Activated CD8-positive, alpha-beta memory T cell treated with anti-CD3 and anti-CD28 coated beads for 36 hours (primary cell): ENCODE measurements around the gene SLC6A1. TPM values are rescaled to one million over a fixed set of nuclear protein-coding genes. Genes with fewer than 3 reads are reported as not detected.
"Not testable (repeated sequence)": the region's sequence is repeated elsewhere in the genome, so short reads cannot be mapped to it uniquely, and the experiment has no call there.

Experiments
- CTCF ChIA-PET: fragments of 350-600 bp; sonication (Branson Sonifier 250); formaldehyde crosslinking; loops from one replicate; lab custom pipeline; 2021; ENCODE audit warnings: antibody characterized with exemption; lab: Charles Lee
- POLR2A ChIA-PET: fragments of 350-600 bp; sonication (Branson Sonifier 250); formaldehyde crosslinking; loops from one replicate; lab custom pipeline; 2021; ENCODE audit warnings: antibody characterized with exemption; lab: Charles Lee
- total RNA-seq, 2 experiments: library from RNA; stranded (reverse); gene quantifications; one replicate each; pipeline ENCODE4 v1.2.3, GENCODE V29; 2021

Gene SLC6A1
- total RNA-seq, 2 experiments from 2014 or later, result not detected

- POLR2A ChIA-PET, result no interaction called here
- CTCF ChIA-PET, result no interaction called here
These were observed 58.2 kb downstream of the SLC6A1 start for GRCh38 chr3:11050666-11051323.

- ChIA-PET POLR2A (no interaction called here), CTCF (interaction anchor here (0.6 kb wide), 1 partner anchor 95 kb away, joined by 3 read pairs; no protein-coding TSS in a partner anchor)
These were observed 61.5 kb downstream of the SLC6A1 start for GRCh38 chr3:11053926-11054503.

GRCh38 chr3:11054739-11055438, 62.3 kb downstream of the SLC6A1 start:
- CTCF ChIA-PET, result interaction anchor here (0.6 kb wide), 1 partner anchor 94 kb away, joined by 3 read pairs; no protein-coding TSS in a partner anchor

DNA sequence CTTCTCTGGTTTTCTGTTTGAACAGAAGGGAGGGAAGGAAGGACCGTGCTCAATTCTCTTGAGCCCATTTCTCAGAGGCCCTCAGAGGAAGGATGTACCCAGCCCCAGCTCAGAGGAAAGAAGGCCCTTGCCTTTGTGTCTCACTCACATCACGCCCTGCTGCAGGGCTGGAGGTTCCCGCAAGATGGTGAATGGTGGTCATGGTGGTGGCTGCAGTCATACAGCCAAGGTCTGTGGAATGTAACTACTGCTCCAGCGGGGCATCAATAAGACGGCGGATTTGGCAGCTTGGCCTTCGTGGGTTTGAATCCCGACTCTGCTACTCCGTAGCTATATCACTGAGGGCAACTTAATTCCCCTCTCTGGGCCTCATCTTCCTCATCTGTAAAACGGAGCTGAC, 62.9 kb downstream of the SLC6A1 start:
- POLR2A ChIA-PET, result no interaction called here
- CTCF ChIA-PET, result no interaction called here

More at GRCh38 chr3:11054739-11055438, 62.3 kb downstream of the SLC6A1 start:
- POLR2A ChIA-PET, result no interaction called here

DNA sequence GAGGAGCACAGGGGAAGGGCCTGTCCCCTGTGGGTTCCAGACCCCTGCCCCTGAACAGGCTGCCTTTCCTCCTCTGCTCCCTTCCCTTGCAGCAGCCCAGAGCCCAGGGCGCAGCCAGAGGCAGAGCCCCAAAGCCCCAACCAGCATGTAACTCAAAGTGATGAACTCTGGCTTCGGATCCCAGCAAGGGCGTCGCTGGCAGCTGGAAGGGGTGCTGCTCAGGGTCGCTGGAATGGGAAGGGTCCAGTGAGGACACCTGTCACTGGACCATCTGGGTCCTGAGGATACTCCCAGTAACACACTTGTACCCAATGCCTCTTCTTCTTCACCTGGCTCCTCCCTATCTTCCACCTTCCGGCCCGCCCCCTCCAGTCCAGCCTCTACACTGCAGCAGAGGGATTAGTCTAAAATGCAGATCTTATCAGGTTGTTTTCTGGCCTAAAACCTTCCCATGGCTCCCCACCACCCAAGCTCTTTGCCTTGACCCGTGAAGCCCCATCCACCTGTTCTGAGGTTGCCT, 64.0 kb downstream of the SLC6A1 start:
- ChIA-PET CTCF (no interaction called here), POLR2A (no interaction called here)

DNA sequence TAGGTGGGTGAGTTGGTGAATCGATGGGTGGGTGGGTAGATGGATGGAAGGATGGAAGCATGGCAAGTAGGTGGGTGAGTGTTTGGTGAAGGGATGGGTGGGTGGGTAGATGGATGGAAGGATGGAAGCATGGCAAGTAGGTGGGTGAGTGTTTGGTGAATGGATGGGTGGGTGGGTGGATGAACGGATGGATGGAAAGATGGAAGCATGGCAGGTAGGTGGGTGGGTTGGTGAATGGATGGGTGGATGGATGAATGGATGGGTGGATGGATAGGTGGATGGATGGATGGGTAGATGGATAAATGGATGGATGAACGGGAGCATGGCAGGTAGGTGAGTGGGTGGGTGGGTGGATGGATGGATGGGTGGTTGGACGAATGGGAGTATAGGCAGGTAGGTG, 65.1 kb downstream of the SLC6A1 start:
- ChIA-PET CTCF (interaction anchor here (1.9 kb wide), 1 partner anchor 112 kb away, joined by 6 read pairs; no protein-coding TSS in a partner anchor), POLR2A (no interaction called here)

DNA sequence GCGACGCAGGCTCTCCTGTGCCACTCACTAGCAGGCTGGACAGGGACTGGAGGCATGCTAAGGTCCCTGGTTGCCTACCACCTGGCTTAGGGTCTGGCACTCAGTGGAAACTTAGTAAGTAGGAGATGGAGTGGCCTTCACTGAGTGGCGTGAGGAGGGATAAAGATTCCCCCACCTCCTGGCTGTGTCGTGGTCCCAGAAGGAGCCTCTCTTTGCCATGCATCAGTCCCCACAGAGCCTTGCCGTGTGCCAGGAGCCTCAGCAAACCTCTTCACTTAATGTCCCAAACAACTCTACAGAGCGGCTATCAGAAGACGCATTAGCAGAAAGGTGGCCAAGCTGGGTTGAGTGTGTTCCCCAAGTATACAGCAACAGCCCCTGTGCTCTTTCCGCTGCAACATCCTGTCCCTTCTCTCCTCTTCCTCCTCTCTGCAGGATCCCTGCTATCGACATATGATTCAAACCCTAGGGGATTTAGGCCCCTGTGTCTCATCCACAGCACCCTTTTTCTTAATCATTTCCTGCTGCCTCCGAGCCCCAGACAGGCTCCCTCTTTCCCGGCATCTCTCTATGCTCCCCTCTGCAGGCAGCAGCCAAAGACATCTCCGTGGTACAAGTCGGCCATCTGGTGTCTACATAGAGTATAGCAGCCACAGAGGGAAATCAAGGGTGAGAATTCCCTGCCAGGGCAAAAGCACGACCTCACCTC, 66.7 kb downstream of the SLC6A1 start:
- CTCF ChIA-PET, result interaction anchor here (0.6 to 1.9 kb wide), 10 partner anchors 15 to 1202 kb away, joined by 3 to 8 read pairs (median 4); no protein-coding TSS in a partner anchor
- POLR2A ChIA-PET, result no interaction called here

GRCh38 chr3:11059799-11060115, 67.2 kb downstream of the SLC6A1 start:
- ChIA-PET CTCF (interaction anchor here (0.9 to 1.9 kb wide), 13 partner anchors 13 to 325 kb away, joined by 3 to 8 read pairs (median 4); no protein-coding TSS in a partner anchor), POLR2A (no interaction called here)

GRCh38 chr3:11060500-11061251, 68.1 kb downstream of the SLC6A1 start:
- POLR2A ChIA-PET, result no interaction called here
- CTCF ChIA-PET, result interaction anchor here (0.9 to 1.8 kb wide), 12 partner anchors 13 to 324 kb away, joined by 3 to 8 read pairs (median 4); no protein-coding TSS in a partner anchor

GRCh38 chr3:11061268-11061871, 68.8 kb downstream of the SLC6A1 start:
- CTCF ChIA-PET, result interaction anchor here (0.8 to 1.8 kb wide), 4 partner anchors 177 to 274 kb away, joined by 3 to 8 read pairs (median 4); no protein-coding TSS in a partner anchor
- POLR2A ChIA-PET, result not testable (repeated sequence)

GRCh38 chr3:11062704-11063103, 70.2 kb downstream of the SLC6A1 start:
- POLR2A ChIA-PET, result no interaction called here
- CTCF ChIA-PET, result no interaction called here

GRCh38 chr3:11071096-11071755, 78.7 kb downstream of the SLC6A1 start:
- CTCF ChIA-PET, result no interaction called here
- POLR2A ChIA-PET, result no interaction called here

DNA sequence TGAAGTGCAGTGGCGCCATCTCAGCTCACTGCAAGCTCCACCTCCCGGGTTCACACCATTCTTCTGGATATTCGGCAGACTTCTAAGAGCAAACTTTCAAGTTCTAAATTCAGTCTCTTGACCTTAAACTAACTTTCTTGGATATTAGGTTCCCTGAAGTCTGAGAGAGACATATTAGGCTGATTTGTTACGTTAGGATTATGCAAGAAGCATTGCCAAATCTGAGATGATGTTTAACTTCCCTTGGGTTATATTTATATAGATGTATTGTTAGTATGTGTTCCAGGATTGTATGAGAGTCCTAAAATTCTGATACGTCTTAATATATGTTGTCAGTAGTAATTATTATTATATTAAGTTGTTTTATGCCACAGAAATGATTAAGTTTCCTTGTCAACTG, 80.1 kb downstream of the SLC6A1 start:
- ChIA-PET POLR2A (no interaction called here), CTCF (no interaction called here)

DNA sequence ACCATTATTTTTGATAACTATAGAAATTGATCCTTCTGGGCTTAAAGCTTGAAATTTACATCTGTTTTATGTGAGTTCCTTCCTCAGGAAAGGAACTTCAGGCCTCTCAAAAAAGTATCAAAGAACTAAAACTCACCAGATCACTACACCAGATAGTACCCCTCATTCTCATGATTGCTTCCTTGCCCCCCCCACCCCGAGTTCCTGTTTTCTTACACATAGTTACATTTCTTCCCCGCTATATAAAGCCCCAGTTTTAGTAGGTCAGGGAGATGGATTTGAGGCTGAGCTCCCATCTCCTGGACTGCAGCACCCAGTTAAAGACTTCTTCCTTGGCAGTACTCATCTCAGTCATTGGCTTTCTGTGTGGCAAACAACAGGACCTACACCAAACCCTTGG, 81.5 kb downstream of the SLC6A1 start:
- ChIA-PET CTCF (interaction anchor here (1.8 kb wide), 1 partner anchor 14 kb away, joined by 5 read pairs; no protein-coding TSS in a partner anchor), POLR2A (no interaction called here)

GRCh38 chr3:11074451-11074850, 81.9 kb downstream of the SLC6A1 start:
- POLR2A ChIA-PET, result no interaction called here
- CTCF ChIA-PET, result interaction anchor here (1.8 kb wide), 1 partner anchor 15 kb away, joined by 5 read pairs; no protein-coding TSS in a partner anchor

DNA sequence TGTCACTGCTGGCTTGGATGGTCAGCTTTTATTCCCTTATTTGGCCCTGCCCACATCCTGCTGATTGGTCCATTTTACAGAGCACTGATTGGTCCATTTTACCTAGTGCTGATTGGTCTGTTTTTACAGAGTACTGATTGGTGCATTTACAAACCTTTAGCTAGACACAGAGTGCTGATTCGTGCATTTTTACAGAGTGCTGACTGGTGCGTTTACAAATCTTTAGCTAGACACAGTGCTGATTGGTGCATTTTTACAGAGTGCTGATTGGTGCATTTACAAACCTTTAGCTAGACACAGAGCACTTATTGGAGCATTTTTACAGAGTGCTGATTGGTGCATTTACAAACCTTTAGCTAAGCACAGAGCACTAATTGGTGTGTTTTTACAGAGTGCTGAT, 82.6 kb downstream of the SLC6A1 start:
- POLR2A ChIA-PET, result not testable (repeated sequence)
- CTCF ChIA-PET, result interaction anchor here (1.8 kb wide), 1 partner anchor 16 kb away, joined by 5 read pairs; no protein-coding TSS in a partner anchor

DNA sequence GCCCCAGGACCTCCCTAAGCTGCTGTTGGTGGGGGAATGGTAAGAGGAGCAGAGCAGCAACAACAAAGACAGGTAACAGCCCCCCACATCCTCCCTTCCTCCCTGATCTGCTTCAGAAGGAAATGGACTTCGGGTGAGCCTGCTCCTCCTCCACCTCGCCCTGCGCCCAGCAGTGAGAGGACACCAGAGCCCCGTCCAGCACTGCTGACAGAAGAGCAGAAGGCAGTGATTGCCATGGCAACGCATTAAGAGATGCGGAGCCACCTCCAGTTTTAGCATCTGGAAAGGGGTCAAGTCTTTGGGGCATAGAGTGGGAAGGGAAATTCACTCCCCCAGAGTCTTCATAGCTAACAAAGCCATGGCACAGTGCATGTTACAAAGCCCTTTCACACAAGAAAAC, 84.2 kb downstream of the SLC6A1 start:
- ChIA-PET CTCF (no interaction called here), POLR2A (no interaction called here)

DNA sequence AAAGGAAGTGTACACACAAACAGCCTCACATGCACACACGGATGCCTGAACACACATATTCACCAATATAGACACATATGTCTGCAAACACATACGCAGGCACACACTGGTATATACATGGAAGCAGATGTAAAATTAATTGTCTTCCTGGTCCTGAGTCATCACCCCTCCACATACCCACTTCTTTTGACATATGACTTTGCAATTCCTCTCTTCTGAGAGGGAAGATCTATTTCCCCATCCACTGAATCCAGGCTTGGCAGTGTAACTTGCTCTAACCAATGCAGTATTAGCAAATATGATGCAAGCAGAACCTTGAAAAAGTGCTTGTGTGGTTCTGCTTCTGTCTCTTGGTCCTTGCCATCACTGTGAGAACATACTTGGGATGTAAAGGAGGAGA, 84.9 kb downstream of the SLC6A1 start:
- POLR2A ChIA-PET, result no interaction called here

More for the DNA sequence above, 84.9 kb downstream of the SLC6A1 start:
- CTCF ChIA-PET, result no interaction called here
